ENCODE results near the gene CERS6.
A peak's percentile ranks its signal among the peaks of the same experiment; 100 is the strongest.
"Not testable (repeated sequence)": the region's sequence is repeated elsewhere in the genome, so short reads cannot be mapped to it uniquely, and the experiment has no call there.

CERS6 gene

GRCh38 chr2:168469281-168469988 lies 13.4 kb downstream of the CERS6 start:
- DNase-seq: no peak

DNA sequence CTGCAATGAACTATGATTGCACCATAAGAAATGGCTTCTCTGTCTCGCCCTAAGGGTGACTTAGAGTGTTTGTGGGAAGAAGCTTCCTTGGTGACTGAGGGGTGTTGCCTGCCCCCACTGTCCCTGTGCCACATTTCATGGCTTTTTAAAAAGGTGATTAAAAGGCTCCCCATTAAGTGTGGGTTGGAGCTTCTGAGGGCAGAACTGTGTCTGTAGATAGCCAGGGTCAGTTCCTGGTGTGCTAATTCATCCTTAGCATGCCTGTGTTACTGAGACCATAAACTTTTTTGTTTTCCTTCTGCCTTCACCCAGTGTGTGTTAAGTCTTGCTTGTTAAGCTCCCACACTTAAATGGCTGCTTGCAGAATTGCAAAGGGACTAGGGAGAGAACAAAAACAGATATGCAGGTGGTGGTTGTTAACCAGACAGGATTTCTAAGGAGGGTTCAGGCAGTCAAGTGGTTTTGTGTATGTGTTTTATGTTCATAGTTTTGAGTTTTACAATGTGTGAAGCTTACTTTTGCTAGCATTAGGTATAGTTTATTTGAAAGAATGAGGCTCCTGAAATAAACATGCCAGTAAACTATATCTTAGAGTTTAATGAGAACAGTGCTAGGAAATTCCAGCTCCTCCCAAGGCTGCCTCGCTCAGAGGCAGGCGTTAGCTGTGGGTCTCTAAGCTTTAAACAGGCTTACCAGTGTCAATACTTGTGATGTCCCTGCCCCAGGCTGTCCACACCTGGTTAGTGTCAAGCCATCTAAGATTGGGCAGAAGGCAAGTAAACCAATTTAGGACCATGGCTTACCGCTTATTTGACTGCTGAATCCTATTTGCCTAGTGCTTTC lies 14.5 kb downstream of the CERS6 start:
- DNase-seq: peak; percentile 86

DNA sequence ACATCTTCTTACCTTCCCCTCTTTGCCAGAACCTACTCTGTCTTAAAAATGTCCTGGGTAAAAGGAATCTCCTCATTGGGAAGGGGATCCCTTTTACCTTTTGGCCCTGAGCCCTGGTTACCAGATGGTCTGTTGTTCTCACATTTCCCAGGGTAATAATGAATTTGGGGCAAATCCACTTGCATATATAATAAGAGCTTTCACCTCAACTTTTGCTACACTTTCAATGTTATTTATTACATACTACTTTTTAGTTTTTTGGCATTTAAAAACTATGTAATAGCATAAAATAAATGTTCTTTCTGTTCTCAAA lies 15.0 kb downstream of the CERS6 start:
- peak; percentile 86 for DNase-seq

GRCh38 chr2:168475636-168476035 lies 19.6 kb downstream of the CERS6 start:
- no peak for DNase-seq

DNA sequence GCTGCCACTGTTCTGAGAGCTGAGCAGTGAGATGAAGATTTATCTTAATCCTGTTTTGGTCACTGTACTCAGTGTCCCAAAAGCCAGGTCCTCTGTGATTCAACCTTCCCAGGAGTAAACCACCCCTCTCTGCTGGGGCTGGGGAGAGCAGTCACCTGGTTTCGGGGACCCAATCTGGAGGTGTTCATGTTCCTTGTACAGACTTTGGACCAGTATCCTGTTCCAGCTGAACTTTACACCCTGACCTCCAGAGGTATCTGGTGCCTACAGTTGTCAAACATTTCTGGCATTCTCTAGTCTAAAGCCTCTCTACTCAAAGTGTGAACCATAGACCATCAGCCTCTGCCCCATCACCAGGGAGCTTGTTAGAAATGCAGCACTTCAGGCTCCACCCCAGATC lies 22.1 kb downstream of the CERS6 start:
- no peak for DNase-seq

DNA sequence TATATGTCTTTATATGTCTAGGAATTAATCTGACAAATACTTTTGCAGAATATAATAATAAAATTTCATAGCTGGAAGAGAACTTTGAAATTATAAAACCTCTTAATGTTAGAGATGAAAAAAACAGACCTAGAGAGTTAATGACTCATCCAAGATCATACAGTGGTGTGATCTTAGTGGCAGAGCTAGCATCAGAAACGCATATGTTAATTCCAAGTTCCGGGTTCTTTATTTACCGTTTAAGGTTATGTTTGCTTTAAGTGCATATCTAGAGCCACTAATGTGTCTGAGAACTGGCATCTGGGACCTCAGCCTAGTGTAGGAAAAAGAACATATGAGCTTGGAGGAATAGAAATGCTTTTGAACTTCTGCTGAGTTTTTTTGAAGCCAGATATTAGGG lies 24.3 kb downstream of the CERS6 start:
- no peak for DNase-seq

GRCh38 chr2:168480825-168481585 lies 24.9 kb downstream of the CERS6 start:
- DNase-seq: no peak

GRCh38 chr2:168482269-168482668 lies 26.2 kb downstream of the CERS6 start:
- no peak for DNase-seq

- no peak for DNase-seq
Measured at GRCh38 chr2:168482952-168483831, 27.1 kb downstream of the CERS6 start.

DNA sequence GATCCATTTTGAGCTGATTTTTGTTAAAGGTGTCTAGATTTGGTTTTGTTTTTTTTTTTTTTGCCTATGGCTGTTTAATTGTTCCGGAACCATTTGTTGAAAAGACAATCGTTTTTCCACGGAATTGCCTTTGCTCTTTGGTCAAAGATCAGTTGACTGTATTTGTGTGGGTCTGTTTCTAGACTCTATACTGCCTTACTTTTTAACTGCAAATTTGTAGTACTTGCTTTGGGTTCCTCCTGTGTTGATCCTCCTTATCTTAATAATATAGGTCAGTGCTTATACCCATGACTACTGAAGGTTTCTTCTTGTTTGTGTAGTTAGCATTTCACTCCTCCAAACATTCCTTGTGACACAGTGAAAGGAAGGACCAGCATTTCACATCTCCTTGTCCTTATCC lies 30.4 kb downstream of the CERS6 start:
- DNase-seq: no peak

- no peak for DNase-seq
Measured at GRCh38 chr2:168490015-168490874, 34.2 kb downstream of the CERS6 start.

- no peak for DNase-seq
Measured at GRCh38 chr2:168490946-168491605, 35.0 kb downstream of the CERS6 start.

- DNase-seq: not testable (repeated sequence)
Measured at GRCh38 chr2:168491728-168492127, 35.7 kb downstream of the CERS6 start.

DNA sequence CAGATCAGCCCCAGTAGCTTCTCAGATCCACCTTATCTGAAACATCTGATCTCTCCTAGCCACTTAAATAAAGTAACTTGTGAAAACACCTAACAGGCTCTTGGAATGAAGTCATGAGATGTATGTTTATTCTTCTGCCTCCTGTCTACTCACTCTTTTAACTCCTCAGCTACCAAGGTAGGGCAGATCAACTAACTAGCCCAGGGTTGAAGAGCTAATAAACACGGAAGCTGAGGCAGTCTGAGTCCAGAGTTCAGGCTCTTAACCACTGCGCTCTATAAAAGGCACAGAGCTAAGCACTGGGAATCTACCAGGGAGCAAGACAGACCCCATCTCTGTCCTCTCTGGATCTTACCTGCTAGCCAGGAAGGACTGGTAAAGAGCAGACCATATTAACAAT lies 37.1 kb downstream of the CERS6 start:
- DNase-seq: not testable (repeated sequence)

DNA sequence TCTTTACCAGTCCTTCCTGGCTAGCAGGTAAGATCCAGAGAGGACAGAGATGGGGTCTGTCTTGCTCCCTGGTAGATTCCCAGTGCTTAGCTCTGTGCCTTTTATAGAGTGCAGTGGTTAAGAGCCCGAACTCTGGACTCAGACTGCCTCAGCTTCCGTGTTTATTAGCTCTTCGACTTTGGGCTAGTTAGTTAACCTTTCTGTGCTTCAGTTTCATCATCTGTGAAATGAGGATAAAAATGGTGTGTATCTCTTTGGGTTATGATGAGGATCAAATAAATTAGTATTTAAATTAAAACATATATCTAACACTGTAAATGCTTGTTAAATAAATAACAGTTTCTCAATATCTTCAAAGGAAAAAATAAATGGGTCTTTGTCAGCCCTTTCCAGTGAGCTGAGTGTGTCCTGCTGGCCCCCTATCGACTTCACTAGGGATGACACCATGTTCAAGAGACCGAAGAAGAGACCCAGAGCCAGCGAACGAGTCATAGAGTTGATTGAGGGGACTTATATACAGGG lies 38.2 kb downstream of the CERS6 start:
- DNase-seq: no peak

- no peak for DNase-seq
Measured at GRCh38 chr2:168495524-168495923, 39.5 kb downstream of the CERS6 start.

GRCh38 chr2:168496906-168497305 lies 40.8 kb downstream of the CERS6 start:
- DNase-seq: no peak

- no peak for DNase-seq
Measured at GRCh38 chr2:168499500-168499899, 43.4 kb downstream of the CERS6 start.

GRCh38 chr2:168500516-168500915 lies 44.4 kb downstream of the CERS6 start:
- no peak for DNase-seq

GRCh38 chr2:168501466-168502065 lies 45.5 kb downstream of the CERS6 start:
- no peak for DNase-seq

All from NCI-H69 (cell line).